Measurements from ENCODE around the gene HECW1.

DNA sequence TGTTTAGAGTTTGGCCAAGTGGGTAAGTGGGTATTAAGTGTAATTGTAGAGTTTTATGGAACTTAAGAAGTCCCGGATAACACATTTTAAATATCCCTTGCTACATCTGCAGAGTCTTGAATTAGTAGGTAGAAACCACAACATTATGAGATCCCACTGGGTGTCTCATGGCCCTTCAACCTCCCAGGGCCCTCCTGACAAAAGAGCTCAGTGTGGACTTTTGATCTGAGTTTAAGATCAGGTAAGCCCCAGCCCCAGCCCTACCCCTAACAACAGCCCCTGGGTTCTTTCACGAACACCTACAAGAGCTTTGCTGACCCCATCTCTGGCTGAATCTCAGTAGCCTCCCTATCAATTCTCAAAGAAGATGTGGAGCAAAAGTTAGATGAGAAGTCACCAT lies 405.0 kb downstream of the HECW1 start:
- TF ChIP-seq ZNF280D (tag by site-specific recombination; IDR thresholded peaks at IDR 0.05) (no peak), ZNF629 (tag by site-specific recombination; IDR thresholded peaks at IDR 0.05) (no peak), CTCF (tag by site-specific recombination; IDR thresholded peaks at IDR 0.05) (no peak), REPIN1 (tag by site-specific recombination; IDR thresholded peaks at IDR 0.05; ENCODE audit: low read depth) (no peak), ZNF658 (tag by site-specific recombination; IDR thresholded peaks at IDR 0.05) (no peak), ZBTB26 (tag by site-specific recombination; optimal IDR thresholded peaks at IDR 0.05) (no peak)
